HG03520 (cell line): ENCODE results near the gene PDE6A.
"Not testable (repeated sequence)": the region's sequence is repeated elsewhere in the genome, so short reads cannot be mapped to it uniquely, and the experiment has no call there.

ENCODE experiments used
- ATAC-seq: cut with Tn5 transposase; IDR thresholded peaks from one replicate; pipeline ENCODE4 v1.9.1; 2021; ENCODE audit warnings: mild to moderate bottlenecking, moderate library complexity; ENCODE audit not compliant: unreplicated experiment

PDE6A gene

DNA sequence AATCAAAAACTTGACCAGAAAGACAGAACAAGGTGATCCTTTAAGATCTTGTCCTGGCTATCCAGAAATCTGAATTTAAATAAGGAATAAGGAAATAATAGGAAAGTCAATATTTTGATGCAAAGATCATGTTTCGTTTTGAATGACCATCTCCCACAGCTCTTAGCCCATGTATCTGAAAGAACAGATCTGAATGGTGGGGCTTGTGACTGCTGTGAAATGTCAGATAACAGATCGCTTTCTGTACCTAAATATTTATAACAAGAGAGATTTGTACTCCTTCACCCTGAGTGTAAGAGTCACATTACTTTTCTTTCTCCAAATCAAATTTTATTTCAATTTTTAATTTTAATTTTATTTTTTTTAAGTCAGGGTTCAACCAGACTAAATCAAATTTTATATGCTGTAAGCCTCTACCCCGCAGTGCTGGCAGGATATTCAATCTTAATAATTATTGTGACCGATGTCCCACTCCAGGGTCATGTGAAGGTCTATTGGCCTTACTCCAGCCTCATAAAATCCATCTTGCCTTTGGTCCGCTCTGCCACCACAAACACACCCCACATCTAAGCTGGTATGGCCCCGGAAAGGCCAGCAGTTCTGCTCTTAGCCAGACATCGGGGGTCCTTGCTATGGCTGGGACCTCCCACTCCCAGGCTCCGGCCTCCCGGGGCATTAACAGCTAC, 9.0 kb upstream of the PDE6A start:
- no peak for ATAC-seq

DNA sequence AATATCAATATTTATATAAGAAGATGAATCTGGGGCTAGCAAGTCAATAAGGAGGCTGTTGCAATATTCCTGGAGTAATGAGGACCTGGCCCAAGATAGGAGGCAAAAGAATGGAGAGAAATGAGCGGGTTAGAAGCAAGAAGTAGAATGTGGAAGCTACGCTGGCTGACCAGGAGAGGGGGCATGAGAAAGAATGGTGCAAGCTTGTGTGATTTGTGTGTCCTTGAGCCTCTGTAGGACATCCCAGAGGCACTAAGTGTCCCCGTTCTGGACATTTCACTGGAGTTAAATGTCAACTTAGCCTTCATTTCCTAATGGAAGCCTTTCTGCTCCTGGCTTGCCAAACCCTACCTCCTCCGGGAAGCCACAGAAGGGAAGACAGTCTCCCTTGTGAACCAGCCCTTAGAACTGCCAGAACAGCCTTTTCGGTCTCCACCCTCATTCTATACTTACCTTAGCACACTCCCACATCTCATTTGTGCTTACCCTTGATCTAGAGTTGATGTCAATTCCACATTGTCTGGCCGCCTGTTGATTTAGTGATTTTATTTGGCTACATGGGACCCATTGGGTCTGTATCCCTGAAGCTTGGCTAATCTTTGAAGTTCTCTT, 6.7 kb upstream of the PDE6A start:
- no peak for ATAC-seq

GRCh38 chr5:149948993-149949392, 4.4 kb upstream of the PDE6A start:
- no peak for ATAC-seq

DNA sequence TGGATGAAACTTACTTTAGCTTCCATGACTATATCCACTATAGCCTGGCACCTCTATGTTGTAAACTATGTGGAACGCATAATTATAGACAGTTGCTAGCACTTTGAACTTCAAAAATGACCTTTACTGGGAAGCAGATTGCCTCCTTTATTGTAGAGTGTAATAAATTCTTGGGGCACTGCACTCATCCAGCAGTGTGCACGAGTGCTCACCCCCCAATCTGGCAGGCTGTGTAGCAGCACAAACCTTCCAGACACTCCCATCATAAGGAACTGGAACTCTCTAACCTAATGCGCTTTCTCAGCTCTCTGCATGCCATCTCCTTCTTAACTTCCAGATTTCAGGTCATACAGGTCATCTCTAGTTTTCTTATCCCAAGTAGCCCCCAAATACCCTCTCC, 1.5 kb upstream of the PDE6A start:
- no peak for ATAC-seq

GRCh38 chr5:149943177-149943949, 1.2 kb downstream of the PDE6A start:
- not testable (repeated sequence) for ATAC-seq

DNA sequence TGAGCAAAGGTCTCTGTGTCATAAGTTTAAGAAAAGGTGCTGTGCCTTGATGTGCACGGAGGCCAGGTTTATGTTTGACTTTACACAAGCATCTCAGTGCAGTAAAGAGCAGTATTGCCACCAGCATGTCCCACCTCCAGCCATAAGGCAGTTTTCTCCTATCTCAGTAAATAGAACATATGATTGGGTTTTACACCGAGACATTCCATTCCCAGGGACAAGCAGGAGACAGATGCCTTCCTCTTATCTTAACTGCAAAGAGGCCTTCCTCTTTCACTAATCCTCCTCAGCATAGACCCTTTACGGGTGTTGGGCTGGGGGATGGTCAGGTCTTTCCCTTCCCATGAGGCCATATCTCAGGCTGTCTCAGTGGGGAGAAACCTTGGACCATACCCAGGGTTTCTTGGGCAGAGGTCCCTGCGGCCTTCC, 1.8 kb downstream of the PDE6A start:
- ATAC-seq, result not testable (repeated sequence)

DNA sequence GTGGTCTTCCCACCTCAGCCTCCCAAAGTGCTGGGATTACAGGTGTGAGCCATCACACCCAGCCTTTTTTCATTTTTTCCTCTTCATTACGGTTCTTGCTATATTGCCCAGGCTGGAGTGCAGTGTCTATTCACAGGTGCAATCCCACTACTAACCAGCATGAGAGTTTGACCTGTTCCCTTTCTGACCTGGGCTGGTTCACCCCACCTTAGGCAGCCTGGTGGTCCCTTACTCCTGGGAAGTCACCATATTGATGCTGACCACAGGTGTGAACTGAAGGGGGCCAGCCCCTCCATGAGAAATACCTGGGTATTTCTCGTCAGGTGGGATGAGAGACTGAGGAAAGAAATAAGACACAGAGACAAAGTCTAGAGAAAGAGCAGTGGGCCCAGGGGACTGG, 2.4 kb downstream of the PDE6A start:
- no peak for ATAC-seq

DNA sequence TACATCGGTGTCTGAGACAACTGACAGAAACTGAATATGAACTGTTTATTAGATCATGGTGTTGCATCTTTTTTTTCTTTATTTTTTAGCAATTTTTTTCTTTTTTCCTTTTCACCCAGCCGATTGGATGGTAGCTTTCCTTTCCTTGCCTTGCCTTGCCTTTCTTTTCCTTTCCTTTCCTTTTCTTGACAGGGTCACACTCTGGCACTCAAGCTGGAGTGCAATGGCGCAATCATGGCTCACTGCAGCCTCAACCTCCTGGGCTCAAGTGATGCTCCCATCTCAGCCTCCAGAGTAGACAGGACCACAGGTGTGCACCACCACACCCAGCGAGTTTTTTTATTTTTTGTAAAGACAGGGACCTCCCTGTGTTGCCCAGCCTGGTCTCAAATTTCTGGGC, 2.8 kb downstream of the PDE6A start:
- no peak for ATAC-seq

- ATAC-seq, result no peak
Measured at GRCh38 chr5:149940941-149941644, 3.5 kb downstream of the PDE6A start.

DNA sequence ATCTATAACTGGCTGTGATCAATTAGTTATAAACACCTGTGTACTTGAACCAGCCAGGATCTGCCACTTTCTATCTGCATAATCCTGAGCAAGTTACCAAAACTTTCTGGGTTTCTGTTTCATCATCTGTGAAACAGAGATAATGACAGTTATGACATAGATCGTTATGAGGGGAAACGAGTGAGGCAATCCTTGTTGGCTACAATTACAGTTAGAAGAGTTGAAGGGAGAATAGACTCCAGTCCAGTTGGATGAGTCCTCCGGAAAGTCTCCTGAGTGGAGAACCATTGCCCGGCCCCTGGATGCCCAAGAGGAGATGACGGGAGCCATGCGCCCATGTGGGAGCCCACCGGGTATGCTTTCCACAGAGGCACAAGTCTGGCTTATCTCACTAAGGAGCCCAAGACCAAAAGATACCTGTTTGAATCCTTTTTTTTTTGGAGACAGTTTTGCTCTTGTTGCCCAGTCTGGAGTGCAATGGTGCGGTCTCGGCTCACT, 4.5 kb downstream of the PDE6A start:
- peak; percentile 86 for ATAC-seq

DNA sequence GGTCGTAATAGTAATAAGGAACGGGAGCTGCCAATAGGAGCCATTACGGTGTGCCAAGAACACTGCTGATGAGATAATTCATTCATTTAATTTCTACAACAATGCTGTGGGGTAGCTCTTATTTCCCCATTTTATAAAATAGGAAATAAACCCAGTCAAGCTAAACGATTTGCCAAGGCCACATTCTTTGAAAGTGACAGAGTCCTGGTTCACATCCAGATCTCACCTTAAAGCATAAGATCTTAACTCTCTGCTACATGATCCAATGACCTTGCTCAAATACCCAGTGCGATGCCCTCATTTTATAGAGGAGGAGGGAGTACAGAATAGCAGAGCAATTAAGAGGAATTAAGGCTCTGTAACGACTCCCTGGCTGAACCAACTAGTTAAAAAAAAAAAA, 5.0 kb downstream of the PDE6A start:
- no peak for ATAC-seq

DNA sequence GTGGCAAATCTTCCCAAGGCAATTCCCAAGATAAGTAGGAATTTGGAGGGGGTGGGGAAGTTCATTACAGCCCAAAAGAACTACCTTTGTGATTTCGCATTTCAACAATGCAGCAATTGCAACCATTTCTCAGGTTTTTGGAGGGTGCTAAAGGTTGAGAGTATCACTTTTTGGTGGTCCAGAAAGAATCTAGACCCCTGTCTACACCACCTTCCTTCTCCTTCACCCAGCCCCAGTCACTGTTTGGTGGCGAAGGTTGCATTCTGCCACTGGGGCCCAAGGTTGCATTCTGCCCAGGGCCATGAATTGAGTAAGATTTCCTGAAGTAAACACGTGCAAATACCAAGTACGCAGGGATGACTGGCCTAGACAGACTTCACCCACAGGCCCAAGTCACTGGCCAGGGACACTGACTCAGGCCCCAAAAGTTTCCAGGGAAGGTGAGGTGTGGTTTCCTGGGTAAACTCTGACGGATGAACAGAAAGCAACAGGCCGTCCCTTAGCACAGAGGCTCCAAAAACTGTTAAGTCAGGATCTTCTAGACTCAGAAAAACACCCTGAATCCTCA, 5.7 kb downstream of the PDE6A start:
- no peak for ATAC-seq

- no peak for ATAC-seq
Measured at GRCh38 chr5:149938279-149938678, 6.3 kb downstream of the PDE6A start.

DNA sequence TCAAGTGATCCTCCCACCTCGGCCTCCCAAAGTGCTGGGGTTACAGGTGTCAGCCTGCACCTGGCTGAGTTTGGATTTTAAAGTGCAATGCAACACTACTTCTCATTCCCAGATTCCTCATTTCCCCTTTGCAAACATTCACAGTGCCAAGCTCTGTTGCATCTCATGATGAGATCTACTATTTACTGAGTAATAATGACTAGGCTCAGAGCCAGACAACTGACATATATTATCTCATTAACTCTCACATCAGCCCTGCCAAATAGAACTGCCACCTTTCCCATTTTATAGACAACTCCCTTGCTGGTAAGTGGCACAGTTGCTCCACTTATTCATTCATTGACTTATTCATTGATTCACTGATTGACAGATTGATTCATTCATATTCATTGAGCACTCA, 7.0 kb downstream of the PDE6A start:
- ATAC-seq, result no peak

GRCh38 chr5:149936700-149937091, 7.9 kb downstream of the PDE6A start:
- no peak for ATAC-seq

DNA sequence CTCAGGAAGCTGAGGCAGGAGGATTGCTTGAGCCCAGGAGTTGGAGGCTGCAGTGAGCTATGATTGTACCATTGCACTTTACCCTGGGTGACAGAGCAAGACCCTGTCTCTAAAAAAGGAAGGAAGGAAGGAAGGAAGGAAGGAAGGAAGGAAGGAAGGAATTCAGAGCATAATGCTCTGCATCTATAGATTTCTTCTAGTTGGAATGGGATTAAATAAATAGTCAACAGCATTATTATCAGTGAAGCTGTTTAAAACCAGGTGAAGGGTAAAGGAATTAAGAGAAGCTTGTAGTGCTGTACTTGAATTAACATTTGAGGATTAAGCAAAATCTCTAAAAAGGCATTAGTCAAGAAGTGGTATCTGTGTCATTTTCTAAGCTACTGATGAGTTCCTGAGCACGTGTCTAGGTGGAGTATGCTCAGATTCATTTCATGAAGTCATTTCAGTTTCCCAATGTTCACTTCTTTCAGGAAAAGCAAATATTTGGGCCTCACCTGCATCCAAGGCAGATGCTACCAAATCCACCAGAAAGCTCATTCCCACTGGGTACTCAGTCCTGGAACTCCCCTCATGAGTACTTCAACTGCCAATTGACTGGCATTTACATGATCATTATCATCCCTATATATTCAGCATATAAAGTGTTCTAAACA, 8.4 kb downstream of the PDE6A start:
- ATAC-seq, result no peak

- ATAC-seq, result no peak
Measured at GRCh38 chr5:149935431-149935901, 9.1 kb downstream of the PDE6A start.

GRCh38 chr5:149932445-149933350, 11.9 kb downstream of the PDE6A start:
- no peak for ATAC-seq

- no peak for ATAC-seq
Measured at GRCh38 chr5:149931992-149932436, 12.6 kb downstream of the PDE6A start.
